Germinal center (tissue), 1 donor: Measurements from ENCODE around the gene WDR45B.
"Not testable (repeated sequence)": the region's sequence is repeated elsewhere in the genome, so short reads cannot be mapped to it uniquely, and the experiment has no call there.

Source experiments
- DNase-seq: peaks from one replicate; pipeline ENCODE4 v3.0.0; 2012; ENCODE audit warnings: mixed read lengths, low spot score

WDR45B gene

DNA sequence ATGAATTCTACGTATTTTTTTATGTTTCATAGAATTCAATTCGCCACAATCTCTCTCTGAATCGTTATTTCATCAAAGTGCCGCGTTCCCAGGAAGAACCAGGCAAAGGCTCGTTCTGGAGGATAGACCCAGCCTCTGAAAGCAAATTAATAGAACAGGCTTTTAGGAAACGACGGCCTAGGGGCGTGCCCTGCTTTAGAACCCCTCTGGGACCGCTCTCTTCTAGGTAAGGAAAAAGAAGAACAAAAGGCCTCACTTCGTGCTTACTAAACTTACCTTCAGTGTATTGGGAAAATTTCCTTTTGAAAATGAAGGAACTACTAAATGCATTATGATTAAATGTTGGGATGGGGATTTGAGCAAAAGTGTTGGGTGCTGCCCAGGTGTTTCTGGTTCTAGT is 65.5 kb downstream of the WDR45B start:
- DNase-seq = no peak

DNA sequence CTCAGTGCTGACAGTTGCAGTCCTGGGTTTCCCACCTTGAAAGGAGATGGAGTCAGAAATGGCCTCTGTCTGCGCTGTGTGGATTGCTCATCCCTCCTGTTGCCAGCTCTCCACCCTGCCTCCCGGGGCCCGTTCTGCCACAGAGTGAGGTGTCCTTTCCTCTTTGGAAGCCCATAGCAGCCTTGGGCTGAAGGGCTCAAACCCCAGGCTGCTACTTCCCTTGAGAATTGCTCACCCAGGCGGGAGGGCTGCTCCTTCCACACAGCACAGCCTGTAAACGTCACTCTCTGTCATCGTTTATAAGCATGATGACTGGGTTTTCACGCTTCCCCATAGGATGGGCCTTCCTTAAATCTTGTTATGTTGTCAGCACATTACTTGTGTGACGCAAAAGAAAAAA is 66.0 kb downstream of the WDR45B start:
- DNase-seq = no peak

DNA sequence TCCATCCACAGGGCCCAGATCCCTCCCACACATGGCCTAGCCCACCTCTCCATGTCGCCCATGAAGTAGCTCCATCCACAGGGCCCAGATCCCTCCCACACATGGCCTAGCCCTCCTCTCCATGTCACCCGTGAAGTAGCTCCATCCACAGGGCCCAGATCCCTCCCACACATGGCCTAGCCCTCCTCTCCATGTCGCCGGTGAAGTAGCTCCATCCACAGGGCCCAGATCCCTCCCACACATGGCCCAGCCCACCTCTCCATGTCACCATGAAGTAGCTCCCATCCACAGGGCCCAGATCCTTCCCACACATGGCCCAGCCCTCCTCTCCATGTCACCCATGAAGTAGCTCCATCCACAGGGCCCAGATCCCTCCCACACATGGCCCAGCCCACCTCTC is 68.3 kb downstream of the WDR45B start:
- not testable (repeated sequence) for DNase-seq

DNA sequence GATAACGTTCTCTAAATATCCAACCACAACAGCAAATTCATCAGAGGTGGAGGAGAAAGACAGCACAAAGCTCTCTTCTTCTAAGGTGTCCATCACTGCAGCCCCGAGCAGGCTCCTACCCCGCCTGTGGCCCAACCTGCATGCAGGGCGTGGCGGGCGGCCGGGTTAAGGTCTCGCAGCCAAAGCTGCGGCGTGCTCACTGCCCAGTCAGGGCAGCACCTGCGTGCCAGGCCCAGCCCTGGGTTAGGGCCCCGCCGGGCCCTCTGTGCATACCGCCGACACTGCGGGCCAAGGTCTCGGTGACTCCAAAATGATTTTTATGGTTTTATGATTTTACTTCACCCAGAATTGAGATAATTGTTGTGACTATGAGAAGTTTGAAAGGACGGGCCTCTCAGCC is 70.9 kb downstream of the WDR45B start:
- no peak for DNase-seq

DNA sequence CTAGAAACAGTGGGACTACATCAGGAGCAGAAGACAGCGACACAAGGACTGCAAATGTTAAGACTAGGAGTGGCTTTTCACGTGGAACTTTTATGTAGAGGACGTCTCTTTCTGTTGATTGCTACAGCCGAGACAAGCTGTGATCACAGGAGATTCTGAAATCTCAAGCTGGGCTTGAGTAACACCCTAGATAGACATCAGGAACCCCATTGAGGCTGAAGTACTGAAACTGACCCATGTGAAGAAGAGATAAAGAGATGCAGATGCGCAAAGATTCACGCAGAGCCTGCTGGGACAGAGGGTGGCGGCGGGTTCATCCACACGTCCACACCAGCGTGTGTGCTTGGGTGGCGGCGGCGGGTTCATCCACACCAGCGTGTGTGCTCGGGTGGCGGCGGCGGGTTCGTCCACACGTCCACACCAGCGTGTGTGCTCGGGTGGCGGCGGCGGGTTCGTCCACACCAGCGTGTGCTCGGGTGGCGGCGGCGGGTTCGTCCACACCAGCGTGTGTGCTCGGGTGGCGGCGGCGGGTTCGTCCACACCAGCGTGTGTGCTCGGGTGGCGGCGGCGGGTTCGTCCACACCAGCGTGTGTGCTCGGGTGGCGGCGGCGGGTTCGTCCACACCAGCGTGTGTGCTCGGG is 72.5 kb downstream of the WDR45B start:
- not testable (repeated sequence) for DNase-seq

DNA sequence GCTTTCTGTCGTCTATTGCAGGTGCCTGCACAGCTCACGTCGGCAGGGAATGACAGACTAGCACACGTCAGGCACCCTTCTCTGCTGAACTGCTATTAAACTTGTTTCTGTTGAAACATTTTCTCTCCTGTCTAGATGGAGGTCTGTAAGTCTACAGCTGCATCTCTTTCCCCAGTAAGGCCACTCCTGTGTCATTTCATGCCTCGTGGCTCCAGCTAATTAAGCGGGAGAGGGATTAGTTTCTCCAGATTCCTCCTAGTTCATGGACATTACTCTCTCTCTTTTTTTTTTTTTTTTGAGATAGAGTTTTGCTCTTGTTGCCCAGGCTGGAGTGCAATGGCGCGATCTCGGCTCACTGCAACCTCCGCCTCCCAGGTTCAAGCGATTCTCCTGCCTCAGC is 74.2 kb downstream of the WDR45B start:
- DNase-seq = no peak

DNA sequence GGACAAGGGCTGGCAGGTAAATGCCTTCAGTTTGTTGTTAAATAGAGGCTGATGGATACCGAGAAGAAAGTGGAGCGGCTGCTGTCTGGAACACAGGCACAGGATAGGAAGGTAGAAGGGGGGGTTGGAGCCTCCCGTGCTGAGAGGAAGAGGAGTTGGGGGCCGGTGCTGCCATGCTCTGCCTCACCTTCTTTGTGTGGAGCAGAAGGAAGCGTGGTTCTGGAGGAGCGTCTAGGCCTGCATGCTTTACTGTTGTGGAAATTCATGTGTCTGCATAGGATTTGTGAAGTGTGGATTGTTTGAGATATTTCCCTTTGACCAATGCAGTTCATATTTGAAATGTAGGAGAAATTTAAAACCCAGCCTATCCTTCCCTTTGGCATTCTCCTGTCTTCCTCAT is 76.4 kb downstream of the WDR45B start:
- no peak for DNase-seq

DNA sequence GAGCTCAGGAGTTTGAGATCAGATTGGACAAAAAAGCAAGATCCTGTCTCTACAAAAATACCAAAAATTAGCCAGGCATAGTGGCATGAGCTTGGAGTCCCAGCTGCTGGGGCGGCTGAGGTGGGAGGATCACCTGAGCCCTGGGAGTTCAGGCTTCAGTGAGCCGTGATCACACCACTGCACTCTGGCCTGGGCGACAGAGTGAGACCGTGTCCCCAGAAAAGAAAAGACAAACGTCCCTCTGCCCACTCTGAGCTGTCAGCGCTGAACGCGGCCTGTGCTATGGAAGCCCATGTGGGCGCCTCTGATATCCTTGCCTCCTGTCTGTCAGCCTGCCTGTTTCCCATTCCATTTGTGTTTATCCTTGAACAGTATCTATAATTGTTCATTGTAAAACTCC is 78.0 kb downstream of the WDR45B start:
- DNase-seq = no peak

DNA sequence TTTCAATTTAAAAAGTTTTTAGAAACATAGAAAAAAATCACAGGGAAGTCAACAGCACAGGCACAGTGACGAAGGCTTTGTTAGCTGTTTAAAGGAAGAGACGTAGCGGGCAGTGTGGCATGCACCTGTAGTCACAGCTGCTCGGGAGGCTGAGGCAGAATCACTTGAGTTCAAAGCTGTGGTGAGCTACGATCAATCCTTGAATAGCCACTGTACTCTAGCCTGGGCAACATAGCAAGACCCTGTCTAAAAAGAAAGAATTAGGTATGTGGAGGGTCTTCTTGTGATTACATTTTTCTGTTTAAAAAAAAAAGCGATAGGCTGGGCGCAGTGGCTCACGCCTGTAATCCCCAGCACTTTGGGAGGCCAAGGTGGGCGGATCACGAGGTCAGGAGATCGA is 78.6 kb downstream of the WDR45B start:
- no peak for DNase-seq

DNA sequence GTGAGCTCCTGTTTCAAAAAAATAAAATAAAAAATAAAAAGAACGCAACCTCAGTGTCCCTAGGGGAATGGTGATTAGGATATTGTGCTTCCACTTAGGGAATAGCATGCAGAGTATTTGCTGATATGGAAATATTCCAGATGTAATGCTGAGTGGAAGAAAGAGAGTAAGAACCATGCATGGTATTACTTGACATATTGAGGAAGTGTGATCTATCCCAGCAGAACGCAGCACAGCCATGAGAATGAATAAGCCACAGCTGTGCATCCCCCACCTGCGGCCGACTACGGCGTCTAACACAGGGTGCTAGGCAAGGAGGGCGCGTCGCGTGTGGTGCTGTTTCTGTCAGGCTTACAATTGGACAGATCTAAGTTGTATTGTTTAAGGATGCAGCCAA is 79.2 kb downstream of the WDR45B start:
- DNase-seq = no peak

DNA sequence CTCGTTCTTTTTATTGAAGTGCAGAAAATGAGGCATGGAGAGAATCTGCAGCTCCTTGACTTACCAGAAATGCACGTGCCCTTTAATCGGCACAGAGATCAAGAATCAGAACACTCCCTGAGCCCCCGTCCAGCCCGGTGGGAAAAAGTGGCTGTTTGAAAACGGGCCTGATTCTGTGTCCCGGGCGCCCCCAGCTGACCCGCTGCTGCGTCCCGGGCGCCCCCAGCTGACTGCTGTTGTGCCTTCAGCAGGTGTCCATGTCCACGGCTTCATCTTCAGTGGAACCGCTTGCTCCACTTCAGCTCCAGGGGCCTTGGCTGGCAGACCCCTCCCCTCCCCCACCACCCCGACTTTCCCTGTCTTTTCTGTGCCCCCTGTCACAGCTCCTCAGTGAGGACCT is 81.0 kb downstream of the WDR45B start:
- no peak for DNase-seq

DNA sequence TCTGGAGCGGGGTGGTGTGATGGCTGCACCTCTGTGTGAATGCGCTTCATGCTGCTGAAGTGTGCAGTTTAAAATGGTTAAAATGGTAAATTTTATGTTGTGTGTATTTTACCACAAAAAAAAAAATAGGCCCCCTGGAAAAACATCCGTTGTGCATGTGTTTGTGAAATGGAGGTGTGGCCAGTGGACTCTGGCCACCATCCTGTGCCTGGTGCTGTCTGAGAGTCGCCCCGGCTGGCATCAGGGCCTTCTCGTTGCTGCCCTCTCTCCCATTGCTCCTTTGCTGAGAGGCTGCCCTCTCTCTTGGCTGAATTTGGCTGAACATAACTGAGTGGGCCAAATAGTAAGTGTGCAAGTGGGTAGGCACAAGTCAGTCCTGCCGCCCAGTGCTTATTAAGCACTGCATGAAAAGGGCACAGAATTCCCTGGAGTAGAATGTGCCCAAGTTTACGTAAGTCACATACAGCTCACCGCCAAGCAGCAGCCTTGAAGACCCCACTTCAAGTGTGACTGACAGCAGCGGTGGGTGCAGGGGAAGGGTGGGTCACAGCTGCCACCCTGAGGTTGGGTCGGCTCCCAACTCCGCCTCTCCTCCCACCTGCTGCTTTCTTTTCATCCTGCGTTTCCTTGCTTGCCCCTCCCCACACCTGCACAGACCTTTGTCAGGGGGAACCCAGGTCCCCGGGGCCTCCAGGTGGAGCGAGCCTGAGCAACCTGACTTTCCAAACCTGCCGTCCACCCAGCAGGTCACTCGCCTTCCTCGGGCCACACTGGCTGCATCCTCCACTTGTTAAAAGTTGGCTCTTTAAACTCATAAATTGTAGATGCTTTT is 81.9 kb downstream of the WDR45B start:
- DNase-seq = no peak

DNA sequence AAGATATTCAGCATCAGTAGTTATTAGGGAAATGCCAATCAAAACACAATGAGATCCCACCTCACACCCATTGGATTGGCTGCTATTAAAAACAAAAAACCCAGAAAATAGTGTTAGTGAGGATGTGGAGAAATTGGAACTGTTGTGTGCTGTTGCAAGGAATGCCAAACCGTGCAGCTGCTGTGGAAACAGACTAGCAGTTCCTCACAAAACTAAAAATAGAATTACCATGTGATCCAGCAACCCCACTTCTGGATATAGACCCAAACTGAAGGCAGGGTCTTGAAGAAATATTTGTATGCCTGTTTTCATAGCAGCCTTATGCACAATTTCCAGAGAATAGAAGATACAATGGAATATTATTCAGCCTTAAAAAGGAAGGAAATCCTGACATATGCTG is 82.7 kb downstream of the WDR45B start:
- DNase-seq = no peak
